ENCODE data around the gene TRMT10B. TPM values are rescaled to one million over a fixed set of nuclear protein-coding genes. Genes with fewer than 3 reads are reported as not detected.

Gene TRMT10B
- total and polyA plus RNA-seq, 2 experiments from 2014 or later: 3.0 to 4.1 TPM

DNA sequence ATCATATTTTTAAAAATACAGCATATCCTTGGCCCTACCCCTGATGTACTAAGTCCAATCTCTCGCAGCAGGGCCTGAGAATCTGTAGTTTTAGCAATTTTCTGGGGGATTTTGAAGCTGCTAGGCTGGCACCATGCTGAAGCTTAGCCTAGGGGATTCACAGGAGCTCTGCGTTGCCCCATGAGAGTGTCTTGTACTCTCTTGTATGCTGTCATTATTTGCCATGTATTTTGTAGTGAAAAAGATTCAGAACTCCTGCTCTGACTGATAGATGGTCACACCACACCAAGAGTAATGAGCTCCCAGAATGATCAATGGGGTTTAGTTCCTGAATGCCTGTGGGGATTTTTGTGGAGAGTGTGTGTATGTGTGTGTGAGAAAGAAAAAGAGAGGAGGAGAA lies 20.7 kb upstream of the TRMT10B start:
- H3K27me3 ChIP-seq: no peaks in the 10 kb centered on the region
- no peak for DNase-seq (ENCODE audit: low spot score)
- H3K4me2 ChIP-seq: no peak overlapping the region
- TF ChIP-seq, protein P1, sequence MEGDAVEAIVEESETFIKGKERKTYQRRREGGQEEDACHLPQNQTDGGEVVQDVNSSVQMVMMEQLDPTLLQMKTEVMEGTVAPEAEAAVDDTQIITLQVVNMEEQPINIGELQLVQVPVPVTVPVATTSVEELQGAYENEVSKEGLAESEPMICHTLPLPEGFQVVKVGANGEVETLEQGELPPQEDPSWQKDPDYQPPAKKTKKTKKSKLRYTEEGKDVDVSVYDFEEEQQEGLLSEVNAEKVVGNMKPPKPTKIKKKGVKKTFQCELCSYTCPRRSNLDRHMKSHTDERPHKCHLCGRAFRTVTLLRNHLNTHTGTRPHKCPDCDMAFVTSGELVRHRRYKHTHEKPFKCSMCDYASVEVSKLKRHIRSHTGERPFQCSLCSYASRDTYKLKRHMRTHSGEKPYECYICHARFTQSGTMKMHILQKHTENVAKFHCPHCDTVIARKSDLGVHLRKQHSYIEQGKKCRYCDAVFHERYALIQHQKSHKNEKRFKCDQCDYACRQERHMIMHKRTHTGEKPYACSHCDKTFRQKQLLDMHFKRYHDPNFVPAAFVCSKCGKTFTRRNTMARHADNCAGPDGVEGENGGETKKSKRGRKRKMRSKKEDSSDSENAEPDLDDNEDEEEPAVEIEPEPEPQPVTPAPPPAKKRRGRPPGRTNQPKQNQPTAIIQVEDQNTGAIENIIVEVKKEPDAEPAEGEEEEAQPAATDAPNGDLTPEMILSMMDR (IDR thresholded peaks at IDR 0.05; ENCODE audit: poor library complexity): no peak
- TF ChIP-seq EZH2 (IDR thresholded peaks at IDR 0.05; ENCODE audit: borderline replicate concordance) (no peak), EZH2phosphoT487 (IDR thresholded peaks at IDR 0.05; ENCODE audit: low read depth, severe bottlenecking, unreplicated experiment) (no peak)
- no peaks in the 10 kb centered on the region for H3K9me3 ChIP-seq (ENCODE audit: low read depth)
- no peaks in the 10 kb centered on the region for H4K20me1 ChIP-seq (ENCODE audit: insufficient read depth, poor library complexity, severe bottlenecking)
- H3K79me2 ChIP-seq: no peaks in the 10 kb centered on the region
- no peaks in the 10 kb centered on the region for H3K36me3 ChIP-seq (replicated peaks; ENCODE audit: insufficient read depth, low read depth)
- no peak overlapping the region for H3K4me3 ChIP-seq
- H3K27ac ChIP-seq: no peak overlapping the region
- 88% methylated on average over 2 of the region's 2 CpGs for WGBS (ENCODE audit: low lambda C conversion rate, missing lambda C conversion rate)
- H3K9me2 ChIP-seq (replicated peaks; ENCODE audit: insufficient read depth): no peaks in the 10 kb centered on the region
- no peak overlapping the region for H2AFZ ChIP-seq
- H3K4me1 ChIP-seq (ENCODE audit: insufficient read depth): no peaks in the 10 kb centered on the region

DNA sequence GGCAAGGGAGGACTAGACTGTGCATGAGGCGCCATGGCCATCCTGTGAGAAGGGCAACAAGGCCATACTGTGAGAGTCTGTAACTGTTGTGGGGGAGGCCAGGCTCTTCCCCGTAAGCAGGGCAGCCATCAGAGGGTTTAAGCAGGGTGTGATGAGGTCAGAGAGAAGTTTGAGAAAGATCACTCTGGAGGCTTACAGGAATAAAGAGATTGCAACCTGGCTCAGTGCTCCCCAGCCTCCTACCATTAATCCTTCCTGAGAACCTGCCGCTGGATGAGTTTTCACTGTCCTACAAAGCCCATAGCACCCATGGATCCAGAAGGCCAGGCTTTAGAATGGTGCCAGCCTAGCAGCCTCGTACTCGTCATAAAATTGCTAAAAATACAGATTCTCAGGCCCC lies 14.4 kb upstream of the TRMT10B start:
- Histone ChIP-seq H3K4me2 (no peak overlapping the region), H3K36me3 (replicated peaks; ENCODE audit: insufficient read depth, low read depth) (no peaks in the 10 kb centered on the region), H3K27ac (no peak overlapping the region), H3K9me2 (replicated peaks; ENCODE audit: insufficient read depth) (no peaks in the 10 kb centered on the region), H3K4me1 (ENCODE audit: insufficient read depth) (no peaks in the 10 kb centered on the region), H3K9me3 (ENCODE audit: low read depth) (no peaks in the 10 kb centered on the region), H4K20me1 (ENCODE audit: insufficient read depth, poor library complexity, severe bottlenecking) (no peaks in the 10 kb centered on the region), H3K79me2 (no peaks in the 10 kb centered on the region), H3K4me3 (no peak overlapping the region), H2AFZ (no peak overlapping the region), H3K27me3 (no peaks in the 10 kb centered on the region)
- DNase-seq (ENCODE audit: low spot score): no peak
- WGBS (ENCODE audit: low lambda C conversion rate, missing lambda C conversion rate): 88% methylated on average over 5 of the region's 5 CpGs
- no peak for TF ChIP-seq EZH2 (IDR thresholded peaks at IDR 0.05; ENCODE audit: borderline replicate concordance)
- TF ChIP-seq EZH2phosphoT487 (IDR thresholded peaks at IDR 0.05; ENCODE audit: low read depth, severe bottlenecking, unreplicated experiment): no peak
- TF ChIP-seq, protein P1 (IDR thresholded peaks at IDR 0.05; ENCODE audit: poor library complexity): no peak

DNA sequence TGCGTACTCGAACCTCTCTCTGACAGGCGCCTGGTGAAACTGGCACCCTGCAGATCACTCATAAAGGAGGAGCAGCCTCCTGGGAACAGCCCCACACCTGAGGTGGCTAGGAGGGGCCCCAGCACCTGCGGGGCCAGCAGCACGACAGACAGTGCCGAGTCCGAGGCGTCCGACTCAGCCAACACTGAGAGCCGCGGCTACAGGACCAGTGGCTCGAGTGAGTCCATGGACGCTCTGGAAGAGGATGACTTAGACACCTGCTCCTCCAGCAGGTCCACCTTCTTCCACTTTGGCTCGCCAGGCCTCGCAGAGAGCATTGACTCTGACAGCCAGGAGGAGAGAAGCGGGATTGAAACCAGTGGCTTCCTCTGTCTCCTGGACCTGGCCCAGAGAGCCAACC lies 13.5 kb upstream of the TRMT10B start:
- Histone ChIP-seq H3K36me3 (replicated peaks; ENCODE audit: insufficient read depth, low read depth) (no peaks in the 10 kb centered on the region), H4K20me1 (ENCODE audit: insufficient read depth, poor library complexity, severe bottlenecking) (no peaks in the 10 kb centered on the region), H3K27me3 (no peaks in the 10 kb centered on the region), H3K4me3 (no peak overlapping the region), H3K9me3 (ENCODE audit: low read depth) (no peaks in the 10 kb centered on the region), H3K27ac (no peak overlapping the region), H3K4me2 (no peak overlapping the region), H3K79me2 (no peaks in the 10 kb centered on the region), H2AFZ (no peak overlapping the region), H3K4me1 (ENCODE audit: insufficient read depth) (no peaks in the 10 kb centered on the region), H3K9me2 (replicated peaks; ENCODE audit: insufficient read depth) (no peaks in the 10 kb centered on the region)
- no peak for DNase-seq (ENCODE audit: low spot score)
- TF ChIP-seq EZH2 (IDR thresholded peaks at IDR 0.05; ENCODE audit: borderline replicate concordance): no peak
- TF ChIP-seq, protein P1 (IDR thresholded peaks at IDR 0.05; ENCODE audit: poor library complexity): no peak
- TF ChIP-seq EZH2phosphoT487 (IDR thresholded peaks at IDR 0.05; ENCODE audit: low read depth, severe bottlenecking, unreplicated experiment): no peak
- 96% methylated on average over 16 of the region's 16 CpGs for WGBS (ENCODE audit: low lambda C conversion rate, missing lambda C conversion rate)
